ENCODE results near the gene PRDX2. TPM values are rescaled to one million over a fixed set of nuclear protein-coding genes. Genes with fewer than 3 reads are reported as not detected.
"Not testable (repeated sequence)": the region's sequence is repeated elsewhere in the genome, so short reads cannot be mapped to it uniquely, and the experiment has no call there.

Gene PRDX2
- total RNA-seq, result 100 to 1,000 TPM; 178 to 303 (median 227) TPM

GRCh38 chr19:12801466-12802266, at the start of gene PRDX2, which contains the start of gene THSD8:
PRDX2 (minus strand) TSS chr19:12801800; CDS start chr19:12801261, 539 bp downstream.
THSD8 (plus strand) TSS chr19:12802069; CDS start chr19:12802072, 3 bp downstream.
- Histone ChIP-seq H3K4me1 (peaks cover 0 to 45% (median 14%) of the 10 kb centered on the region in 3 donors), H3K9me3 (no peaks in the 10 kb centered on the region), H3K36me3 (peaks cover 0 to 39% of the 10 kb centered on the region in 2 donors), H3K27ac (peak within 1 kb of the TSS; percentile 60 to 89 (median 86)), H3K4me3 (peak within 1 kb of the TSS; percentile 73 to 88), H3K27me3 (no peaks in the 10 kb centered on the region)
- WGBS, 2 donors (ENCODE audit: low coverage in 1 of 2), result 0% methylated on average over 1 to 13 of the region's 78 CpGs
- peak; percentile 79 for ATAC-seq
- peak; percentile 75 to 84 for TF ChIP-seq POLR2A (IDR thresholded peaks at IDR 0.05)
- TF ChIP-seq CTCF (IDR thresholded peaks at IDR 0.05), result peak in 2 of 4 experiments; percentile 3 to 6
- no peak for TF ChIP-seq EP300 (IDR thresholded peaks at IDR 0.05)
- peak; percentile 79 for TF ChIP-seq POLR2AphosphoS5 (IDR thresholded peaks at IDR 0.05)

- H3K9me3 ChIP-seq, result no peaks in the 10 kb centered on the region
- peak; percentile 98 to 99 (median 98) for TF ChIP-seq CTCF (IDR thresholded peaks at IDR 0.05)
- peak; percentile 11 for TF ChIP-seq POLR2AphosphoS5 (IDR thresholded peaks at IDR 0.05)
- TF ChIP-seq POLR2A (IDR thresholded peaks at IDR 0.05), result no peak
- TF ChIP-seq EP300 (IDR thresholded peaks at IDR 0.05), result no peak
- peaks cover 0 to 11% (median 4%) of the 10 kb centered on the region in 3 donors for H3K4me1 ChIP-seq
- H3K27ac ChIP-seq, result peak overlapping the region in 1 of 4 donors; percentile 15
- 35 to 50% methylated on average over 1 to 10 of the region's 69 CpGs for WGBS, 2 donors (ENCODE audit: low coverage in 1 of 2)
- ATAC-seq, result peak; percentile 94
- H3K4me3 ChIP-seq, result peak overlapping the region in 1 of 2 donors; percentile 26
- no peaks in the 10 kb centered on the region for H3K36me3 ChIP-seq
- H3K27me3 ChIP-seq, result peaks cover 52% of the 10 kb centered on the region
Observed at GRCh38 chr19:12847159-12848139, 45.8 kb upstream of the PRDX2 start.

GRCh38 chr19:12846613-12847012, 45.0 kb upstream of the PRDX2 start:
- H3K4me3 ChIP-seq, ATAC-seq, H3K27ac ChIP-seq, H3K36me3 ChIP-seq, H3K9me3 ChIP-seq: not testable (repeated sequence)
- H3K27me3 ChIP-seq, result peaks cover 55% of the 10 kb centered on the region
- H3K4me1 ChIP-seq, result peaks cover 0 to 11% (median 4%) of the 10 kb centered on the region in 3 donors
- 79 to 81% methylated on average over 6 of the region's 7 CpGs for WGBS, 2 donors (ENCODE audit: low coverage in 1 of 2)

GRCh38 chr19:12843999-12844732, 42.6 kb upstream of the PRDX2 start:
- Histone ChIP-seq H3K27me3 (peaks cover 78% of the 10 kb centered on the region), H3K27ac (no peak overlapping the region), H3K4me3 (no peak overlapping the region), H3K36me3 (no peaks in the 10 kb centered on the region), H3K4me1 (peaks cover 0 to 22% (median 9%) of the 10 kb centered on the region in 3 donors), H3K9me3 (no peaks in the 10 kb centered on the region)
- ATAC-seq, result no peak
- TF ChIP-seq CTCF (IDR thresholded peaks at IDR 0.05) (no peak), POLR2AphosphoS5 (IDR thresholded peaks at IDR 0.05) (no peak), POLR2A (IDR thresholded peaks at IDR 0.05) (no peak), EP300 (IDR thresholded peaks at IDR 0.05) (no peak)
- WGBS, 2 donors (ENCODE audit: low coverage in 1 of 2), result 91 to 100% methylated on average over 1 to 3 of the region's 3 CpGs
